Ovary (tissue), 9 donors: ENCODE measurements around the gene OSBPL9. TPM values are rescaled to one million over a fixed set of nuclear protein-coding genes. Genes with fewer than 3 reads are reported as not detected.

Experiments used
- DNase-seq, 5 donors: peaks; one replicate each; pipeline ENCODE4 v3.0.0-alpha.2; 2019 to 2020
- H3K27ac ChIP-seq, 2 donors: fragments of 200-600 bp; one replicate each; pipeline versions ENCODE4 v1.5.1 to v1.8.0; 2019 to 2022
- H3K27me3 ChIP-seq: fragments of 200-600 bp; one replicate; pipeline ENCODE4 v1.8.0; 2022
- H3K36me3 ChIP-seq: fragments of 200-600 bp; sonication (generic); one replicate; pipeline ENCODE4 v1.5.1; 2019
- H3K4me1 ChIP-seq: one replicate; pipeline ENCODE4 v1.8.1; 2013; ENCODE audit warnings: mild to moderate bottlenecking, moderate library complexity; ENCODE audit not compliant: insufficient read depth
- H3K4me3 ChIP-seq: fragments of 200-600 bp; sonication (generic); one replicate; pipeline ENCODE4 v1.5.1; 2017
- H3K9me3 ChIP-seq, 2 donors: fragments of 200-600 bp in 1 of 2; sonication (generic) in 1 of 2; one replicate each; pipeline versions ENCODE4 v1.5.1 to v1.8.1; 2013 to 2019; ENCODE audit warnings: mild to moderate bottlenecking in 1 of 2, moderate library complexity in 1 of 2
- EP300 ChIP-seq: sonication (generic); formaldehyde crosslinking; IDR thresholded peaks from one replicate; pipeline ENCODE4 v1.6.1; 2017; ENCODE audit warnings: antibody characterized with exemption
- POLR2A ChIP-seq: fragments of 450-650 bp; IDR thresholded peaks from one replicate; pipeline ENCODE4 v1.6.1; 2017; ENCODE audit warnings: antibody characterized with exemption, mild to moderate bottlenecking, moderate library complexity
- WGBS, 3 donors: extraction: QIAGEN DNeasy Blood & Tissue Kit in 1 of 3; methylation state at CpG; one replicate each; pipeline versions ENCODE4 v1.1.5 to v1.1.7; 2013 to 2017; 5-methylcytosine and 5-hydroxymethylcytosine counted together
- intact Hi-C, 4 donors: fragments of 100-400 bp; cut with DNase I; formaldehyde crosslinking; loops; one replicate each; pipeline versions ENCODE4 v1.11.0 to v1.15.1; 2022 to 2023
- polyA plus RNA-seq, 2 donors: library from polyadenylated mRNA; stranded (reverse); fragments of 200-250 nt in 1 of 2; fragments of 350-450 nt in 1 of 2; fragmentation: Illumina TruSeq in 1 of 2; extraction: RNeasy Lipid Tissue Mini Kit (QIAGEN cat#74804) in 1 of 2; gene quantifications; one replicate each; pipeline ENCODE4 v1.2.3, GENCODE V29; 2013 to 2014
- total RNA-seq, 7 donors: library from RNA; depleted of rRNA in 2 of 7; stranded (reverse); fragments of >200 nt in 2 of 7; fragmentation: NEBNext Ultra II Directional in 3 of 7; extraction: Animal tissue kit (Norgen Biotek cat#: 25700) in 3 of 7; gene quantifications; one replicate each; pipeline versions ENCODE4 v1.1.0 to v1.2.4, GENCODE V29; 2016 to 2023
- TF ChIP-seq, protein P1 (sequence below), 3 donors: fragments of 450-650 bp in 2 of 3; fragments of 200-600 bp in 1 of 3; IDR thresholded peaks; one replicate each; pipeline versions ENCODE4 v1.5.1 to v1.8.0; 2016 to 2022; ENCODE audit warnings: antibody characterized with exemption in 3 of 3, mild to moderate bottlenecking in 1 of 3
- donor health status: DM: no; HTN: no; CAD: no; lungs with moderate emphysema.
- donor health status: DM: no; HTN: no; CAD: no.
- donor health status: Bipolar disorder and iron deficiency.
- donor health status: DM: yes; HTN: yes; CAD: no.
- donor health status: DM: no; HTN: no; CAD: no.
- donor health status: DM: yes; HTN: yes; CAD: no.

OSBPL9 gene
- total and polyA plus RNA-seq, 9 donors = 53.1 to 92.4 (median 72.6) TPM

DNA sequence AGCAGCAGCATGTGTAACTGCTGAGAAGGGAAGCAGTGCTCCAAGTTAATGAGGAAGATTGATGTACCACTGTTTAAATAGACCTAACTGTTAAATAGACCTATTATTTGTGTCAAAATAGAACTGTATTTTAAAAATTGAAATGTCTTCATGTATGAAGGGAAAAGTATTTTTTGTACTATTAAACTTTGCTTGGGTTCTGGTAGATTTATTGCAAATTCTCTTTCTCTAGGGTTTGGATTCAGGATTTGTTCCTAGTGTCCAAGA is 128.3 kb downstream of the OSBPL9 start:
- no peak for TF ChIP-seq EP300
- TF ChIP-seq POLR2A = no peak
- TF ChIP-seq, protein P1, sequence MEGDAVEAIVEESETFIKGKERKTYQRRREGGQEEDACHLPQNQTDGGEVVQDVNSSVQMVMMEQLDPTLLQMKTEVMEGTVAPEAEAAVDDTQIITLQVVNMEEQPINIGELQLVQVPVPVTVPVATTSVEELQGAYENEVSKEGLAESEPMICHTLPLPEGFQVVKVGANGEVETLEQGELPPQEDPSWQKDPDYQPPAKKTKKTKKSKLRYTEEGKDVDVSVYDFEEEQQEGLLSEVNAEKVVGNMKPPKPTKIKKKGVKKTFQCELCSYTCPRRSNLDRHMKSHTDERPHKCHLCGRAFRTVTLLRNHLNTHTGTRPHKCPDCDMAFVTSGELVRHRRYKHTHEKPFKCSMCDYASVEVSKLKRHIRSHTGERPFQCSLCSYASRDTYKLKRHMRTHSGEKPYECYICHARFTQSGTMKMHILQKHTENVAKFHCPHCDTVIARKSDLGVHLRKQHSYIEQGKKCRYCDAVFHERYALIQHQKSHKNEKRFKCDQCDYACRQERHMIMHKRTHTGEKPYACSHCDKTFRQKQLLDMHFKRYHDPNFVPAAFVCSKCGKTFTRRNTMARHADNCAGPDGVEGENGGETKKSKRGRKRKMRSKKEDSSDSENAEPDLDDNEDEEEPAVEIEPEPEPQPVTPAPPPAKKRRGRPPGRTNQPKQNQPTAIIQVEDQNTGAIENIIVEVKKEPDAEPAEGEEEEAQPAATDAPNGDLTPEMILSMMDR (IDR thresholded peaks at IDR 0.05) = no peak
- no peak for DNase-seq
- Histone ChIP-seq H3K36me3 (no peaks in the 10 kb centered on the region), H3K27ac (no peak overlapping the region), H3K27me3 (no peaks in the 10 kb centered on the region), H3K4me3 (no peak overlapping the region), H3K4me1 (no peaks in the 10 kb centered on the region), H3K9me3 (no peaks in the 10 kb centered on the region)
- intact Hi-C loops = no loop called here

DNA sequence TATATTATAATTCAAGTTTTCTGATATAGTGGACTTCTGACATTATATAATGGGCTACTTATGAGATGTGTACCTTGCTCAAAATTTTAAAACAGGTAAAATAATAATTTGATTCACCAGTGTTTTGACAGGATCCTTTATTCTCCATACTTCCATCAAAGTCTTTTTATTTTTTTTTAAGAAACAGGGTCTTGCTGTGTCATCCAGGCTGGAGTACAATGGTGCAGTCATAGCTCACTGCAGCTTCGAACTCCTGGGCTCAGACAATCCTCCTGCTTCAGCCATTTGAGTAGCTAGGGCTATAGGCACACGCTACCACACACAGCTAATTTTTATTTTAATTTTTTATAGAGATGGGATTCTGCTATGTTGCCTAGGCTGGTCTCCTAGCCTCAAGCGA is 132.3 kb downstream of the OSBPL9 start:
- no peaks in the 10 kb centered on the region for H3K36me3 ChIP-seq
- no peaks in the 10 kb centered on the region for H3K4me1 ChIP-seq
- no peaks in the 10 kb centered on the region for H3K27me3 ChIP-seq
- intact Hi-C loops = no loop called here
- TF ChIP-seq, protein P1 (IDR thresholded peaks at IDR 0.05) = no peak
- TF ChIP-seq EP300 (no peak), POLR2A (no peak)
- no peak for DNase-seq
- no peak overlapping the region for H3K4me3 ChIP-seq
- H3K27ac ChIP-seq = no peak overlapping the region
- H3K9me3 ChIP-seq = no peaks in the 10 kb centered on the region
- WGBS, 3 donors = 98 to 99% (median 98%) methylated on average over 3 of the region's 3 CpGs

DNA sequence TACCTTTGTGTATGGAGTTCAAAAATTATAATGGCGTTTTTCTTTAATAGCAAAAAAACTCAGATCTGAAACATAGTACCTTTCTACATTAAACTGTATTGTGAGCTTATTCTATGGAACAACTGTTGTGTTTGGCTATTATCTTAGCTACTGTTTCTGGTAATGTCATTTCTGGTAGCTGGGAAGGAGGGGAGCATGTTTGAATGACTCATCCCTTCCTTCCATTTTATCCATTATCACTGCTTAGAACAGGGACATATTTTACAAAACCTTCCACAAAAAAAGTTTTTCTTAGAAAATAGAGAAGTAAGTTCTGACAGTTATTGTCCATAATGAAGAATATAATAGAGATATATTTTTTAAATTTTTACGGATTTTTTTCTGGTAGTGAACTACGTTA is 133.3 kb downstream of the OSBPL9 start:
- no peaks in the 10 kb centered on the region for H3K9me3 ChIP-seq
- H3K27me3 ChIP-seq = no peaks in the 10 kb centered on the region
- H3K36me3 ChIP-seq = no peaks in the 10 kb centered on the region
- TF ChIP-seq, protein P1 (IDR thresholded peaks at IDR 0.05) = no peak
- TF ChIP-seq POLR2A (no peak), EP300 (no peak)
- intact Hi-C loops = no loop called here
- H3K4me1 ChIP-seq = no peaks in the 10 kb centered on the region
- 86 to 93% (median 88%) methylated on average over 3 of the region's 3 CpGs for WGBS, 3 donors
- H3K4me3 ChIP-seq = no peak overlapping the region
- no peak overlapping the region for H3K27ac ChIP-seq
- DNase-seq = no peak

DNA sequence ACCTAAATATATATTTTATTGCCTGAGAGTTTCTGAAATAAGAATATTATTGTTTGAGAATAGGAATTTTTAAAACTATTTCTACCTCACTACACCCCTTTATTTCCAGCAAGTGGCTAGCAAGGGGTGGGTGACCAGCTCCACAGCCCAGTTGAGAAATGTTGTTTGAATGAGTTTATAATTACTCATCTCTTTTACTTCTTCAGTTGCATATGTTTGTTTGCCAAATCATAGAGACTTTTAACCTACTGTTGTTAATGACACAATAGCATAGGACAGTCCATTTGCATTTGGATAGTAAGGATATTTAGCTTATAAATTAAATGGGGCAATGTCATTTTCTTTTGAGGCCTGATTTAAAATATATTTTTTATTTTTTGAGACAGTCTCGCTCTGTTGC is 133.8 kb downstream of the OSBPL9 start:
- 100% methylated on average over 1 of the region's 1 CpG for WGBS, 3 donors
- intact Hi-C loops = no loop called here

More for the DNA sequence above, 133.8 kb downstream of the OSBPL9 start:
- TF ChIP-seq, protein P1 (IDR thresholded peaks at IDR 0.05) = no peak
- no peak for TF ChIP-seq POLR2A
- TF ChIP-seq EP300 = no peak
- no peaks in the 10 kb centered on the region for H3K9me3 ChIP-seq
- H3K27ac ChIP-seq = no peak overlapping the region
- no peaks in the 10 kb centered on the region for H3K4me1 ChIP-seq
- no peaks in the 10 kb centered on the region for H3K36me3 ChIP-seq
- no peaks in the 10 kb centered on the region for H3K27me3 ChIP-seq
- H3K4me3 ChIP-seq = no peak overlapping the region
- no peak for DNase-seq
